Renal pelvis (tissue), 4 donors: ENCODE results near the gene NTMT1. TPM values are rescaled to one million over a fixed set of nuclear protein-coding genes. Genes with fewer than 3 reads are reported as not detected.

Source experiments
- DNase-seq: peaks from one replicate; pipeline ENCODE4 v3.0.0-alpha.2; 2013
- polyA plus RNA-seq, 3 donors: library from polyadenylated mRNA; unstranded; fragments of 120-200 nt; gene quantifications; one replicate each; pipeline ENCODE4 v1.2.1, GENCODE V29; 2013; ENCODE audit not compliant: insufficient read length in 3 of 3

The NTMT1 gene
- polyA plus RNA-seq, 3 donors = 33.1 to 39.3 (median 36.0) TPM

DNA sequence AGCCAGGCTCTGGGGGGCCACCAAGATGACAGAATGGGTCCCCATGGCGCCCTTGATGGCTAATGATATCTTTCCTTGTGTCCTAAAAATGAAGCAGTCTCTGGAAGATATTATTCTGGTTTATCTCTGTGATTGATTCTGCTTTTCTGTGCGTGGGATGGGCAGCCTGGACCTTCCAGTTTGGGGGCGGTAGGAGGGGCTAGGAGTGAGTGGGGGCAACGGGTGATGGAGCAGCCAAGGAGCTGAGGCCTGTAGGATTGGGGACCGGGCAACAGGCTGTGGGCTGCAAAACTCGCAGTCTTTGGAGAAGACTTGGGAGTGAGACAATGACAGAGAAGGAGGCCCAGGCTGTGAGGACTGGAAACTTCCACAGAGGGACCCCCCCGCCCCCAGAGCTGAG lies 48.3 kb downstream of the NTMT1 start:
- no peak for DNase-seq

DNA sequence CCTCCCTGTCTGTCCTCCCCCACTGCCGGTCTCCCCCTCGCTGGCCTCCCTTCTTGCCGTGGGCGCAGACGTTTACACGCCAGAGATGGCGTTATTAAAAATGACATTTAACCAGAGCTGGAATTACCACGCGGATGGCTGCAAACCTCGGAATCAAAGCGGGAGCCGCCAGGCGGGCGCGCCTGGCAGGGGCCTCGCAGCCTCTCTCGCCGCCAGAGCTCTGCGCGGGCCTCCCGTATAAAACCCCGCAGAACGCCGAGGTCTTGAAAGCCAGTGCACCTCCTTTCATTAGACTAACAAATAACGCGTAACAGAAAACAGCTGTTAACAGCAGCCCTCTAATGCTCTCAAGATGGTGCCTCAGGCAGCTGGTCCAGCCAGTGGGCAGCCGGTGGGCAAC lies 49.7 kb downstream of the NTMT1 start:
- DNase-seq = no peak

DNA sequence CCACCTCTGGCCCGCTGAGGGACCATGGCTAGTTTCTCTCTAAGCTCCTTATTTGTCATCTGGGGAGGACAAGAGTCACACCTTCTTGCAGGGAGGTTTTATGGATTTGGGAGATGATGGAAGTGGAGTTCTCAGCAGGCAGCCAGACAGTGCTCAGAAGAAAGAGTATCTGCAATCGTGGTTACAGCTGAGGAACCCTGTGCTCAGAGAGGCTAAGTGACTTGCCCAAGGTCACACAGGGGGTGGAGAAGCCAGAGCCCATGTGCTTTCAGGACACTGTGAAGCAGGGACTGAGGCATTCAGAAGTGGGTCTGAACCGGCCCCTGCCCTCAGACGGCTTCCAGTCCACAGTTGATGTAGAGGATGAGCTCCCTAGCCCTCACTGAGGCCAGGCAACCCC lies 50.3 kb downstream of the NTMT1 start:
- no peak for DNase-seq

- no peak for DNase-seq
These were observed 51.0 kb downstream of the NTMT1 start for GRCh38 chr9:129676975-129677374.

DNA sequence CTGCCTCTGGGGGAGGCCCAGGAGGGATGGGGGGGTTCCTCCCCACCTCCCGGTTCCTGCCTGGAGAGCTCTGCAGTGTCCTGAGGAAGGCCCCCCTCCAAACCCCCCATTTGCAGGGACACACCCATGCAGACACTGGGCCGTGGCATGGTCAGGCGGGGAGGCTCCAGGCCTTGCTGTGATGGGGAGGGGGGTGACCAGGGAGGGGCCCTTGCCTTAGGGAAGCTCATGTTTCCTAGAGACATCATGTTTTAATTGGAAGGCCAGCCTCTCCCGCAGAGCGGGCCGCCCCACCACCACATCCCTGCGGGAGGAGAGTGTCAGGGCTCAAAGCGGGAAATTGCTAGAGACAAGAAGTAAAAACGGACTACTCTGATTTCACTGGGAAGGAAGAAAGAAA lies 51.5 kb downstream of the NTMT1 start:
- no peak for DNase-seq

DNA sequence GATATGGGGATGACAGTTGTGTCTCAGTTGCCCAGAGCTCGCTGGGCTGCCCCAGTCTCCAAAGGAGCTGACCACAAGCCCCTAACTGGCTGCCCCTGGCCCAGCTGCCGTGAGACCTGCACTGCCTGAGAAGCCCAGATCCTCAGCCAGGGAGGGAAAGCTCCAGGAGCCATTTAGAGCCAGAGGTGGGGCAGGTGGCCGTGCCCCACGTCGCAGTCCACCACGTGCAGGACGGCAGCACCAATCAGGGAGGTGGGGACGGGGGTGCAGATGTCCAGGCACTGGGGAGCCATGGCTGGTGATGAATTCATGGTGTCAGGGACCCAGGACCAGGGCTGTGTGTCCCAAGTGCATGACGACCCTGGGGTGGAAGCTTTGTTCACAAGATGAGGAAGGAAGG lies 52.9 kb downstream of the NTMT1 start:
- DNase-seq = no peak

- DNase-seq = no peak
These were observed 53.6 kb downstream of the NTMT1 start for GRCh38 chr9:129679537-129679936.

GRCh38 chr9:129681924-129682323 lies 56.0 kb downstream of the NTMT1 start:
- DNase-seq = no peak

DNA sequence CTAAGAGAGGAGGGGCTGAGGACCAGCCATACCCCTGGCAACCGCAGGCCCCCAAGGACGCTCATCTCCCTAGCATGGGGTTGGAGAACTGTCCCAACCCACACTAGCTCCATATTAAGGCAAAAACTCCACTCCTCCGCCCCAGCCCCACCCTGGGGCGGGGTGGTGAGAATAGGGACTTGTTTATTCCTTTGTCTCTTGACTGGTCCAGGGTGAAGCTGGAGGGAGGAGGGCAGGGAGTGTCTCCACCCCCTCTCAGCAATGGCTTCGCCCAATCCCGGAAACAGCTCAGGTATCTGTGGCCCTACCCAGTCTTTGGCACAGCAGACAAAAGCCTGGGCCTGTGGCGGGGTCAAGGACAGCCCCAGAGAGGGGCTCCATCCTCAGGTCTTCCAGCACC lies 56.4 kb downstream of the NTMT1 start:
- DNase-seq = no peak

DNA sequence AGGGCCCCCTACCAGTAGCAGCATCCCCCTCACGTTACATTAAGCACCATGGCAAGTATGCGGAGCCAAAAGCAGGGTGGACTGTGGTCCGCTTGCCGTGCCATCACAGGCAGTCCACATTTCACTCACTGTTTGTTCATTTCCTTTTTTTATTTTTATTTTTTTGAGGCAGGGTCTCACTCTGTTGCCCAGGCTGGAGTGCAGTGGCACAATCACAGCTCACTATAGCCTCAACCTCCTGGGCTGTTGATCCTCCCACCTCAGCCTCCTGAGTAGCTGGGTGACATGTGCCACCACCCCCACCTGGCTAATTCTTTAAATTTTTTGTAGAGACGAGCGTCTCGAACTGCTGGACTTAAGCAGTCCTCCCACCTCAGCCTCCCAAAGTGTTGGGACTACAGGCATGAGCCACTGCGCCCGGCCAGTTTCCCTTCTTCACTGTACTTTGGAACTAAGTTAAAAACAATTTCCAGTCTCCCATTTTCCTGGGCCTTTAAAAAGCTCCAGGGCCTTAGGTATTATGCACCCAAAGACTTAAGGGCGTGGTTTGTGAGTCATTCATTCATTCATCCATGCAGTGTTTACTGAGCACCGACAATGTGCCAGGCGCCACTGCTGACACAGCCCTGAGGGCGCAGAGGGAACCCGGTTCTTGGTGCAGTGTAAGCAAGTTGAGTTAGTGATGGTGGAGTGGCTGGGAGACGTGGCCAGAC lies 59.4 kb downstream of the NTMT1 start:
- DNase-seq = no peak

Other genes starting within 250 kb of the NTMT1 start
- 1 to 10 TPM in 1 of 3 donors, under 1 TPM in 2; 0.49 to 1.2 (median 0.78) TPM for gene C9orf50, start 5.1 kb upstream of the NTMT1 start, polyA plus RNA-seq
- 10 to 100 TPM; 19.2 to 22.5 (median 20.3) TPM for gene ASB6, start 16.0 kb downstream of the NTMT1 start, polyA plus RNA-seq
- gene PRRX2, start 39.5 kb downstream of the NTMT1 start, polyA plus RNA-seq = 1 to 10 TPM in 2 of 3 donors, under 1 TPM in 1; 0.86 to 1.5 (median 1.3) TPM
- gene PTGES, start 126.9 kb downstream of the NTMT1 start, polyA plus RNA-seq = 1 to 10 TPM; 3.3 to 4.3 (median 4.3) TPM
- 10 to 100 TPM; 21.1 to 23.4 (median 21.6) TPM for gene TOR1B, start 177.0 kb downstream of the NTMT1 start, polyA plus RNA-seq
- 10 to 100 TPM; 39.2 to 44.0 (median 40.0) TPM for gene TOR1A, start 198.0 kb downstream of the NTMT1 start, polyA plus RNA-seq
- gene C9orf78, start 209.1 kb downstream of the NTMT1 start, polyA plus RNA-seq = 10 to 100 TPM; 54.8 to 78.6 (median 66.2) TPM
- 10 to 100 TPM; 22.4 to 27.8 (median 22.6) TPM for gene USP20, start 209.3 kb downstream of the NTMT1 start, polyA plus RNA-seq